GM18502 (cell line): Measurements from ENCODE around the gene WDR37.

Source experiments
- ATAC-seq: cut with Tn5 transposase; IDR thresholded peaks from one replicate; pipeline ENCODE4 v1.9.1; 2021; ENCODE audit warnings: mild to moderate bottlenecking; ENCODE audit not compliant: unreplicated experiment, poor library complexity

The WDR37 gene

GRCh38 chr10:1122349-1122748 is 66.2 kb downstream of the WDR37 start:
- no peak for ATAC-seq

DNA sequence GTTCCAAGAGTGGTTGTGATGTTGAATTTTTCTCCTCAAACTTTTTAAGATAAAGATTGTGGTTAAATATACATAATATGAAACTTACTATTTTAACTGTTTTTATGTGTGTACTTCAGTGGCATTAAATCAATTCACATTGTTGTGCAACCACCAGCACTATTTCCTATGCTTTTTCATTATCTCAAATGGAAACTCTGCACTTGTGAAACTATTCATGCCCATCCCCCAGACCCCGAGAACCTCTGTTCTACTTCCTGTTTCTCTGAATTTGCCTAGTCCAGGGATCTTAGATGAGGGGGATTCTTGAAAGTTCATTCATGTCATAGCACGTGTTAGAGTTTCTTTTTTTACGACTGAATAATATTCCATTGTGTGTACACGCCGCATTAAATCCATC is 67.0 kb downstream of the WDR37 start:
- ATAC-seq, result no peak

GRCh38 chr10:1123972-1124371 is 67.8 kb downstream of the WDR37 start:
- ATAC-seq, result no peak

- ATAC-seq, result no peak
Observed at GRCh38 chr10:1124796-1125195, 68.6 kb downstream of the WDR37 start.

GRCh38 chr10:1126461-1126860 is 70.3 kb downstream of the WDR37 start:
- ATAC-seq, result no peak

GRCh38 chr10:1127629-1128028 is 71.4 kb downstream of the WDR37 start:
- no peak for ATAC-seq

- ATAC-seq, result no peak
Observed at GRCh38 chr10:1128115-1128514, 71.9 kb downstream of the WDR37 start.

- no peak for ATAC-seq
Observed at GRCh38 chr10:1128649-1129048, 72.5 kb downstream of the WDR37 start.

DNA sequence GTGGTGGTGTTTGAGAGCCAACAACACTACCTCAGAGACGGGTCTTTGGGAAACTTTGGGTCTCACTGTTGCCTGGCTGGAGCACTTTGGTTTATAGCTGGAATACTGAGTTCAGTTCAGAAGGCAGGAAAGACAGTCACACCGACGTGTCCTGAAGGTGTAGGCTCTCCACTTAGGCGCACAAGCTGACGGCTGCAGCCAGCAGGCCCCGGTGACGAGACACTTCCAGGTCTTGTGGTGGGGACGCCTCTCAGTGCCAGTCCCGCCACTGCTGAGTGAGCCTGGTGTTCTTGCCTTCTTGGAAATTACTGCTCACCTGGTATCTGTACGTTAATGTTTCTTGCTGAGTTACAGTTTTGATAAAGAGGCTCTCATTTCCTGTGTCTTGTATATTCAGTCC is 74.0 kb downstream of the WDR37 start:
- ATAC-seq, result no peak

DNA sequence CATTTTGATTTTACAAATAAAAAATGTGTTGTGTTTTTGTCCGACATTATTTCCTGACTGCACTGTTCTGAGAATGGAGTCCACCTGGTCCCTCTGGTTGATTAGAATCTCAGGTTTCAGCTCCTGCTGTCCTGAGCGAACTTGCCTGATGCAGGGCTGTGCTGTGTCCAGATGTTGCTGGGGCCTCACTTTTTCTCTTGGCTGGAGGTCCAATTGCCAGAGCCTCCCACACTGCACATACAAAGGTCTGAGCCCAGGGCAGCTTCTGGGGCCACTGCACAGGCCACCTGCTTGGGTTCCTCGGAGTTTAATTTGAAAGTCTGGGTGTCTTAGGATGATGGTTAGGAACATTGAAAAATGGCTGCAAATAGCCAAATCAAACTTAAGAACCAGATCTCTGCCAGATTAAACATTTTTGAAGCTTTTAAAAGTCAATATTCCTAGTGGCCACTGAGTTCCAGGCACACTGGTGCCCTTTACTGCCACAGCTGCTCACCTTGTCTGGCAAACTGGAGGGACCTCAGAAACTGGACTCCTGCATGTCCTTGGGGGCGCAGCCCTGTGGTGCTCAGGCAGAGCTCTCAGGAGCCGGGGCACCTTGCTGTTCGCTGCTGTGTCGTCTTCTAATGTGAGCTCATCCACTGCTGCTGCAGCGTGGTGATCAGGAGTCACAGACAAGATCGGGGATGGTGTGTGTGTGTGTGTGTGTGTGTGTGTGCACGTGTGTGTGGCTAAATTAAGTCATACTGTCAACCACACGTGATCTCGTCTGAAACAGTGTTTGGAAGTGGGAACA is 75.0 kb downstream of the WDR37 start:
- ATAC-seq, result no peak

DNA sequence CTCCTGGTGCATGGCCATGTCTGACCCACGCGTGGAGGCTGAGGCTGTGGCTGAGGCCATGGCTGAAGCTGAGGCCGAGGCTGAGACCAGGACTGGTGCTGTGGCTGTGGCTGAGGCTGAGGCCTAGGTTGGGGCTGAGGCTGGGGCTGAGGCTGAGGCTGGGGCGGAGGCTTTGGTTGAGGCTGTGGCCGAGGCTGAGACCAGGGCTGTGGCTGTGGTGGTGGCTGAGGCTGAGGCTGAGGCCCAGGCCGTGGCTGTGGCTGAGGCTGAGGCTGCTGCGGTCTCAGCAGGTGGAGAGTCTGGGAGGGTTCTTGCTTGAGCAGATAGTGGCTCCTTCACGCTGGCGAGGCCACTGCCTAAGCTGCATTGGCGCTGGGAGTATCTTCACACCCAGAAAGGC is 76.4 kb downstream of the WDR37 start:
- no peak for ATAC-seq

DNA sequence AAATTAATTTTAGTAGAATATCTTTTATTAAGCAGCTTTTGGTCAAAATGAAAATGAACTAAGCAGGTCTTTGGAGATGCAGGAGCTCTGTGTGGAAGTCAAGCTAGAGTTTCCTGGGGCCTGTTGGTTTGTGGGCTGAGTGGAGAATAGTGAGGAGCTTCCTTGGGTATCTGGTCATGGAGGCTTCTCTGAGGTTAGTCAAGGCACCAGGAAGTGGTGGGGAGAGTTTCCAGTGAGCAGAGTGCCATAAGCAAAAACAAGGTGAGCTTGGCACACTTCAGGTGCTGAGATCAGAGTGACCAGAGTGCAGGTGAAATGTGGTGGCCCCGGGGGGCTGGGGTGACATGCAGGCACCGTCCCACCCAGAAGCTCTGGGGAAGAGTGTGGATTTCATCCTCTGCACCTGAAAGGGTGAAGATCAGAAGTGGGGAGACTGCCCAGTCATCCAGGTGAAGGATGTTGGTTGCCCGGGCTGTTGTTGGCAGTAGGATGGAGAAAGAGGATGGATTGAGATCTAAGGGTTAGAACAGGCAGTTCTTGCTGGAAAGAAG is 77.4 kb downstream of the WDR37 start:
- ATAC-seq, result no peak

GRCh38 chr10:1134156-1134555 is 78.0 kb downstream of the WDR37 start:
- no peak for ATAC-seq

DNA sequence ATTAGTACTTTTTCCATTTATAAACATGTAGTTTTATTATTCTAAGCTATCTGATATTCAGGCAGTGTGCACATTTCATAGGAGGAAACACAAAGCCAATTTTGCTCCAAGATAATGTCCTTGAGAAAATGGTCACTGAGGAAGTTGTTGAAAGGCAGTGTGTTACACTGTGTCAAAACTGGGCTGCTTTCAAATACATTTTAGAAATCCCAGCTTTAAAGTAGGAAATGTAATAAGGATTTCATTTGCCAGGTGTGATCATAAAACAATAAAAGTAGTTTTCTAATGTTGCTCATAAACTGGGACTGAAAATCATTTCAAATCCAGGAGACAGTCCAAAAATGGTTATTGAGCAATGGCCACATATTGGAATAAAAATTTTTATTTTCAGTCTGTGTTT is 80.1 kb downstream of the WDR37 start:
- ATAC-seq, result no peak

DNA sequence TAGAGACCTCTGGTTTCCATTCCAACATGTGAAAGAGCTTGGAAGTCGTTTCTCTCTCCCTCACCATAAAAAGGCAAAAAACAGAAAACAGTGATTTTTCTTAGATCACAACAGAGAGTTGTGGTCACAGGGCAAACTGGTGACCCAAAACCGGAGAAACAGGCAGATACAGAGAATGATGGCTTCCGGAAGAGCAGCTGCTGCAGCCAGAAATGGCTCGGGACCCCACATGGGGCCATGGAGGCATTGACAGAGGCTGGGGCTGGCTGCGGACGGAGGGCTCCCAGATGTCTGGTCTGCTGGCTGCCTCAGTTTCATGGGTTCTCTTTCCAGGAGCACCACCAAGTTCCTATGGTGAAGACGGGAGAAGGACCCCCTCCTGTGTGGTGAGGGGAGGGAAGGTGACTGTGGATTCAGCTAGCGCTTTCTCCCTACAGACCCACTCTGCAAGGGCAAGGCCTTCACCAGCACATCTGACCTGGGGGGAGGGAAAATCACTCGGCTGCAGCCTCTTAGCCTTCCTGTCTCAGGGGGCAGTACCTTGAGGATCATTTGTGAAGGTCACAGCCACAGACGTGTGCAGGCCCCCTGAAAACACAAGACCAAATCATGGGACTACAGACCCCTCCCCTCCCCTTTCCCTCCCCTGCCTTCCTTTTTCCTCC is 81.4 kb downstream of the WDR37 start:
- ATAC-seq, result no peak

- ATAC-seq, result no peak
Observed at GRCh38 chr10:1138529-1138928, 82.3 kb downstream of the WDR37 start.

GRCh38 chr10:1141261-1141660 is 85.1 kb downstream of the WDR37 start:
- ATAC-seq, result no peak

DNA sequence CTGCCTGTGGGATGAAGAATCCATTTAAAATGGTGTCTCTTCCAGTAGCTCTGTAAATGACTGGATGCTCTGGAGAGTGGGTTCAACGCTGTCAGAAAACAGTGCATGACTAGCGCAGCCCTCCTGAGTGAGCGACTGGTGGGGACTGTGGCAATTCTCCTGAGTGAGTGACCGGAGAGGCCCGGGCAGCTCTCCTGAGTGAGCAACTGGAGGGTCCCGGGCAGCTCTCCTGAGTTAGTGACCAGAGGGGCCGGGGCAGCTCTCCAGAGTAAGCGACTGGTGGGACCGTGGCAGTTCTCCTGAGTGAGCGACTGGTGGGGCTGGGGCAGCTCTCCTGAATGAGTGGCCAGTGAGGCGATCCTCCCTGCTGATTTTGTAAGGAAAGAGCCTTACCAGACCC is 85.5 kb downstream of the WDR37 start:
- ATAC-seq, result no peak

- no peak for ATAC-seq
Observed at GRCh38 chr10:1142596-1142995, 86.4 kb downstream of the WDR37 start.

- no peak for ATAC-seq
Observed at GRCh38 chr10:1147810-1148209, 91.6 kb downstream of the WDR37 start.

GRCh38 chr10:1148855-1149605 is 92.8 kb downstream of the WDR37 start:
- no peak for ATAC-seq
